Stimulated activated CD8-positive, alpha-beta memory T cell treated with anti-CD3 and anti-CD28 coated beads, Interleukin-15, amount 100 ng/mL, for 4 hours (primary cell): ENCODE measurements around the gene COL5A1.
"Not testable (repeated sequence)": the region's sequence is repeated elsewhere in the genome, so short reads cannot be mapped to it uniquely, and the experiment has no call there.

Source experiments
- DNase-seq, 2 donors: peaks; one replicate each; pipeline ENCODE4 v3.0.0-alpha.2; 2020; ENCODE audit warnings: low read depth in 2 of 2

COL5A1 gene

GRCh38 chr9:134655586-134656333 is 14.2 kb downstream of the COL5A1 start:
- DNase-seq = no peak

GRCh38 chr9:134656334-134657006 is 14.9 kb downstream of the COL5A1 start:
- DNase-seq = no peak

GRCh38 chr9:134657666-134658377 is 16.2 kb downstream of the COL5A1 start:
- DNase-seq = no peak

DNA sequence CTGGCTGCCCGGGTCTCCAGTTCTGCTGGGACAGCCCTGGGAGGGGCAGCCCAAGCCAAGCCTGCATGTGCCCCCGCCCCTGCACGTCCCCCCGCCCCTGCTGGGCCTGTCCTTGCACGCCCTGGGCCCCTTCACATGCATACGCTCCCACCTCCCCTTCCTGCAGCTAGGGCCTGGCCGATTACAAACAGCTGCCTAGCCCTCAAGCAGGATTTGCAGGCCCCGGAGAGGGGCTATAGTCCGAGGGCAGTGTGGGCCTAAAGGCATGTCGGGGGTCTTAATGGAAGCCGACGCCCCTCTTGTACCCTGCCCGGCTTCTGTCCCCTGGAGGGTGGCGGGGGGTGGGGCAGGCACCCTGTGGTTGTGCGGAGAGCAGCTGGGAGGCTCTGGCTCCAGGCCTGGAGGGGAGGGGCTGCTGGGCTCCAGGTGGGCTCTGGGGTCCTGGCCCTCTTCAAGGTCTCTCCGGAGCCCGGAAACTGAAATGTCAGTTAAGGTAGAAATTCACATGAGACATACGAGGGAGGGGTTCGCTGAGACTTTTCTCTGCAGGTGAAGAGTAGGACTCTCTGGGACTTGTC is 16.9 kb downstream of the COL5A1 start:
- no peak for DNase-seq

DNA sequence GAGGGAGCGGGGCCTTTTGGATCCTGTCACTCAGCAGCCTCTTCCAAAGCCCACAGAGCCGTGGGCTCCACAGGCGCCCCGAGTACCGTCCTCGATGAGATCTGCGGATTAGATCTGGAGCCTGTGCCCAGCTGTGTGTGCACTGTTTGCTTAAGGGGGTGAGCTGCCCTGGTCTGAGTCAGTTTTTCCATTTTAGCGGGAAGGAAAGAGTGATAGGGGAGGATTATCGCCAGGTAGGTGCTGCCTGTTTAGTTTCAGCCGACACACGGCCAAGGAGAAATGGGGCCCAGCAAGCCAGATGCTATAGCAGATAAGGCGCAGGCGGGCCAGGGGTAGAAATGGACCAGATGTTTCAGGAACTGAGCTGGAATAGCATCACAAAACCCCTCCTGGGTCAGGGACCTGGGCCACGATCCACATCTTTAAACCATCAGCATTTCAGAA is 18.1 kb downstream of the COL5A1 start:
- DNase-seq = no peak

GRCh38 chr9:134660407-134660806 is 18.8 kb downstream of the COL5A1 start:
- DNase-seq = no peak

- DNase-seq = no peak
Observed at GRCh38 chr9:134661299-134661698, 19.7 kb downstream of the COL5A1 start.

DNA sequence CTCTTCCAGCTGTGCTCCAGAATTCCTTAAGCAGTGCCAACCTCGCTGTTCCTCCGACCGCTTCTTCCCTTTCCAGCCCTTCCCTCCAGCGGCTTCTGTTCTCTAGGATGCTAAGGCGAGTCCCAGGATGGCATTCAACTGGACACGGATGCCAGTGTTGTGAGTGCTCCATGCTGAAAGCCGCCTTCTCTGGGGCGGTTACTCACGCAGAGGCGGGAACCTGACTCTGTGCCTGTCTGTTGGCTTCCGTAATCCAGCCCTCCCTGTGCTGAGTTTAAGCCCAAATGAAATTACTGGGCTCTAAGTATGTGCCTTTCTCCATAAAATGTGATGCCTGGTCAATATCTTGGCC is 20.2 kb downstream of the COL5A1 start:
- no peak for DNase-seq

- DNase-seq = no peak
Observed at GRCh38 chr9:134662143-134662876, 20.7 kb downstream of the COL5A1 start.

- no peak for DNase-seq
Observed at GRCh38 chr9:134663084-134663483, 21.5 kb downstream of the COL5A1 start.

- DNase-seq = no peak
Observed at GRCh38 chr9:134663753-134664415, 22.3 kb downstream of the COL5A1 start.

DNA sequence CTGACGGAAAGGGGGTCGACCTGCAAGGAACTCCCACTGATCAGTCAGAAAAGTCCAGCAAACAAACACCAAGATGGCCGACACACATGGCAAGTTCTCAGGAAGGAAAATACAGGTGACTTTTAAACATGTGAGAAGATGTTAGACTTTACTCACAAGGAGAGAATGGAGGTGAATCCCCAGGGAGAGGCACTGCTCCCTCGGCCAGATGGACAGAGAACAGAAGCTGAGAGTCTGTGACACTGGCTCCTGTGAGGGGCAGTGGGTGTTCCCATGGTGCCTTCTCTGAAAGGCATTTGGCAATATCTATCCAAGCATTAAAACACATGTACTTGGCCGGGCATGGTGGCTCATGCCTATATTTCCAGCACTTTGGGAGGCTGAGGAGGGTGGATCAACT is 22.8 kb downstream of the COL5A1 start:
- no peak for DNase-seq

DNA sequence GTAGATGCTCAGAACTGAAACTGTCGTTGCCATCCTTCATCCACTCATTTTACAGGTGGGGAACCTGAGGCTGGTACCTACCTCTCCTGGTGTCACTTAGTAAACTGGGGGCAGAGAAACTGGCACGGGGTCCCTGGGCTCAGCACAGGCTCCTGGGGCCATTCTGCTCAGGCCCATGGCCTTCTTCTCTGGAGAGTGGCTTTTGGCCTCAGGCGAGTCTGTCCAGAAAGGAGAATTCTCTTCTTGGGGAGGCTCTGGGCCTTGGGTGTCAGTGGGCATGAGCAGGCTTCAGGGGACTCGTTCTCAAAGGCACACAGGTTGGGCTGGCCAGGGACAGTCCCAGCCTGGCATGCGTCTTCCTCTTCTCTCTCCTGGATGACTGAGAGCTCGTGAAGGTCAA is 24.6 kb downstream of the COL5A1 start:
- DNase-seq = no peak

- DNase-seq = no peak
Observed at GRCh38 chr9:134666831-134667230, 25.2 kb downstream of the COL5A1 start.

DNA sequence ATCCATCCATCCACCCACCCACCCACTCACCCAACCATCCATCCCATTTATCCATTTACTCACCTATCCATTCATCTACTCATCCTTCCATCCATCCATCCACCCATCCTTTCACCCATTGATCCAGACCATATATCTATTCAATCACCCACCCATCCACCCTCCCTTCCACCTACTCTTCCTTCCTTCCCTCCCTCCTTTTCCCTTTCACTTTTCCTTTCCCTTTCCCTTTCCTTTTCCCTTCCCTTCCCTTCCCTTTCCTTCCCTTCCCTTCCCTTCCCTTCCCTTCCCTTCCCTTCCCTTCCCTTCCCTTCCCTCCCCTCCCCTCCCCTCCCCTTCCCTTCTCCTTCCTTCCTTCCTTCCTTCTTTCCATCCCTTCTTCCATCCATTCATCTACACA is 27.4 kb downstream of the COL5A1 start:
- not testable (repeated sequence) for DNase-seq

- DNase-seq = no peak
Observed at GRCh38 chr9:134669399-134669955, 27.9 kb downstream of the COL5A1 start.

DNA sequence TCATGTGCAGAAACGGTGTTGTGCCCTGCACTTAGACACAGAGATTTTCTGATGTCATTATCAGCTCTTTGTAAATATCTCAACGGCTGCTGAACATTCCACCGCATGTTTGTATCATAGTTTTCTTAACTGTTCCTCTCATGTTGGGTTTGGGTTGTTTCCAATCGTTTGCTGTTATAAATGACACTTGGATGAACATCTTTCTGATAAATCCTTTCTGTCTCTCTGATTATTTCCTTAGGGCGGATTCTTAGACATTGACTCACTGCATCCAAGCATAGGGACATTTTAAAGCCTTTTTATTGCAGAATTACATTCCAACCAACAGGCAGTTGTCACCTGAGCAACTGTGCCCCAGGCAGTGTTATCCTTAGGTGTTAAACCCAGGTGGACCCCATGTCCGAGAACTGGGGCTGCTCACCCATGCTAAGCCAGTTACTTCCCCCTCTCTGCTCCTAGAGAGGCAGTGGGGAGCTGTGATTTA is 28.5 kb downstream of the COL5A1 start:
- DNase-seq = no peak

GRCh38 chr9:134670851-134671281 is 29.3 kb downstream of the COL5A1 start:
- no peak for DNase-seq

- DNase-seq = no peak
Observed at GRCh38 chr9:134671341-134672113, 29.9 kb downstream of the COL5A1 start.

DNA sequence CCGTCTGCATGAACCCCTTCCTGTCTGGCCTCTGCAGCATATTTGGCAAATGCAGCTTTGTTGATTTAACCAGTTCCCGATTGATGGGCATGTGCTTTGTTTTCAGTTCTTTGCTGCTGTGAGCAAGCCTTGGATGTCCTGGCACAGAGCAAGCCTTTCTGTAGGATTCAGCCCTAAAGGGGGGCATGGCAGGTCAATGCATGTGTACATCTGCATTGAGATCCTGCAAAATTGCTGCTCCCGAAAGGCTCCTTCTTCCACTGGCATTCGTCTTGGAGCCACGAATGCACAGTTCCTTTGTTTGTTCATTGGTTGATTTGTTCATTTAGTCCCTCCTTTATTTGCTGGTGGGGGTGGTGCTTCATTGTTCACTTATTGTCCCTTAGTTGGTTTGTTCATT is 34.8 kb downstream of the COL5A1 start:
- no peak for DNase-seq
